ENCODE data around the gene AUNIP.

Gene AUNIP

GRCh38 chr1:25832336-25833037, 26.8 kb downstream of the AUNIP start:
- DNase-seq (ENCODE audit: low read depth in 2 of 3, low spot score in 2 of 3): no peak

GRCh38 chr1:25831569-25832196, 27.6 kb downstream of the AUNIP start:
- no peak for DNase-seq (ENCODE audit: low read depth in 2 of 3, low spot score in 2 of 3)

- DNase-seq (ENCODE audit: low read depth in 2 of 3, low spot score in 2 of 3): no peak
Observed at GRCh38 chr1:25829046-25829445, 30.2 kb downstream of the AUNIP start.

DNA sequence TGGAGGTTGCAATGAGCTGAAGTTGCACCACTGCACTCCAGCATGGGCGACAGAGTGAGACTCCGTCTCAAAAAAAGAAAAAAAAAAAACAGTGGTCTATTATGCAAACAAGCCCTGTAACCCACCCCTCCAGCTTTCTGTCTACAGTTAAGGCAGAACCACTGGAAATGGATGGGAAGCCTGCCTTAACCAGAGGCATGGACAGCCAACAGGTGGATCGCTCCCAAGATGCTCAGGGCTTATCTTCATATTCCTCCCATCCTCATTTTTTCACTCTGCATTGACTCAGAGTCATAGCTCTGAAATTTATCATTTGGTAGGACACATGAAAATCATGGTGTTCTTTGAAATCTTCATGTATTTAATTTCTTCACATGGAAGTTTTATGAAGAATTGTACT, 30.8 kb downstream of the AUNIP start:
- no peak for DNase-seq (ENCODE audit: low read depth in 2 of 3, low spot score in 2 of 3)

- no peak for DNase-seq (ENCODE audit: low read depth in 2 of 3, low spot score in 2 of 3)
Observed at GRCh38 chr1:25826571-25826970, 32.7 kb downstream of the AUNIP start.

DNA sequence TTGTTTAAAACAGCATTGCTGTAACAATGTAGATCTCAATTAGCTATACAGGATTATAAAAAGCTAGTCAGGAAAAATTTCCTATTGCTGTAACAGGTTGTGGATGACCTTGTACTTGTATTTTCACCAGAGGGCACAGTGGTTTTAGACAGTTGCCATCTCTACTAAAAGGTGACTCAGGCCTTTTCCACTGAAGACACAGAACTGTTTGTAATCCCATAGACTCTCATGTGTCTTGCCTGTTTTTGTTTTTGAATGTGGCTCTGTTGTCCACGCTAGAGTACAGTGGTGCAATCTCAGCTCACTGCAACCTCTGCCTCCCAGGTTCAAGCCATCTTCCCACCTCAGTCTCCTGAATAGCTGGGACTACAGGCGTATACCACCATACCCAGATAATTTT, 33.7 kb downstream of the AUNIP start:
- no peak for DNase-seq (ENCODE audit: low read depth in 2 of 3, low spot score in 2 of 3)

- DNase-seq (ENCODE audit: low read depth in 2 of 3, low spot score in 2 of 3): no peak
Observed at GRCh38 chr1:25821630-25822091, 37.6 kb downstream of the AUNIP start.

DNA sequence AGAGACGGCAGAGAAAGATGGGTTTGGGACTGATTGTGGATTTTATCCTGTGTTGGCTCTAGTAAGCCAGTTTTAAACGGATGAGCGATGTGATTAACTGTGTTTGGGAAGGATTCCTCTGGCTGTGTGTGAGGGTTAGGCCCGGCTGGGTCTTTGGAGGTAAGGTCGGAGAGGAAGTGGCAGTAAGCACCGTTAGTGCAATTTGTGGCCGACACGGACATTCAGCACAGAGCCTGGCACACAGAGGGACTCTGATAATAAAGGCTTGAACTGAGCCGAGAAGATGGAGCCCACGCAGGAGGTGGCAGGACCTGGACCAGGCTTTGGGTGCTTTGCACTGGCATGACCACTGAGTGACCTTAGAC, 38.2 kb downstream of the AUNIP start:
- no peak for DNase-seq (ENCODE audit: low read depth in 2 of 3, low spot score in 2 of 3)

DNA sequence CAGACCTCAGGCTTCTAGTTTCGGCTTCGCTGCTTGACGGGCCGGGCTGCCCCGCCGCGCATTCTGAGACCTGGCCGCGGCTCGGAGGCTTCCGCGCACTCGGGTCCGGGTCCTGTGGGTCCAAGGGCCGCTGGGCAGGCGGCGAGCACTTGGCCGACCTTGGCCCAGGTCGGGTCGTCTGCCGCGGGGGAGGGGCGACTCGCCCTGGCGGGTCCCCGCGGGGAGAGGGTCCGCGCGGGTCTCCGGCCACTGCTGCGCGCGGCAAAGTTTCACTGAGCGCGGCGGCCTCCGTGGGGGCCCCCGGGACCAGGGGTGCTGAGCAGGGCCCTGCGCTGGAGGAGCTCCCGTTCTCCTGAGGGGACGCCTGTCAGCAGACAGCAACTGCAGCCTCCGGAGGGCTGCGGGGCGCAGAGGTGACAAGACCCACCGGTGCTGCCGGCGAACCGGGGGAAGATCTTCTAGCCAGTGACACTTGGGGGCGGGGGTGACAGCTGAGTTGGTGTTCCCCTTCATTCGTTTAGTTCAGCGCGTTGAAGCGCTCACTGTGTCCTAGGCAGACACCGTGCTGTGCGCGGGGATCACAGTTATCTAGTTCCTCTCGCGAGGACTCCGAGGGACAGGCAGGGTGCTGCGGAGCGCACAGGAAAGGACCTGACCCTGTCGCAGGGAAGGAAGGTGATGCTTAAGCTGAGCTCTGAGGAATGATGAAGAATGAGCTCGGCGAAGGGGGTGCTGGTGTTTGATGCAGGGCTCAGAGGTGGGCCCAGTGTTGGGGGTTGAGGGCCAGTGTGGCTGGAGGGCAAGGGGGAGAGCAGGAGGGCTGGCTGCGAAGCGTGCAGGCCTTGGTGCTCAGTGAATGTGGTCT, 38.8 kb downstream of the AUNIP start:
- peak in 1 of 3 experiments; percentile 39 for DNase-seq (ENCODE audit: low read depth in 2 of 3, low spot score in 2 of 3)

- DNase-seq (ENCODE audit: low read depth in 2 of 3, low spot score in 2 of 3): peak; percentile 76 to 87 (median 78)
Observed at GRCh38 chr1:25819491-25820246, 39.6 kb downstream of the AUNIP start, which contains the start of gene MTFR1L. MTFR1L (plus strand) TSS chr1:25819954; CDS start chr1:25823105, 3,151 bp downstream.

DNA sequence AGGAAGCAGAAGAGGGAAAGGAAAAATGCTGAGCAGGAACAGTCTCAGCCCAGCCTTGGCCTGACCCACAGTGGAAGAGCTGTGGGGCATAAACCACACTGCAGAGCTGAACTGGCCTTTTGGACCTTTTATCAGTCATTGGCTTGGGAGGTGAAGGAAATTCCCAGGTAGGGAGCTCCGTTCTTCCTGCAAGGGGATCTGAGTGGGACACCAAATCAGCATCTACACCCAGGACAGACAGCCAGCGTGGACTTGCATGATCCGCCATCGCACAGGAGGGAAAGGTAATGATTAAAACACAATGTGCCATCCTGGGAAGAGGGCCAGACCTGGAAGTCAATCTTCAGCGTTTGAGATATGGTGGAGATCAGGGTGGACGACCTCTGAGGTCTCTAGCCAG, 40.7 kb downstream of the AUNIP start:
- DNase-seq (ENCODE audit: low read depth in 2 of 3, low spot score in 2 of 3): no peak

DNA sequence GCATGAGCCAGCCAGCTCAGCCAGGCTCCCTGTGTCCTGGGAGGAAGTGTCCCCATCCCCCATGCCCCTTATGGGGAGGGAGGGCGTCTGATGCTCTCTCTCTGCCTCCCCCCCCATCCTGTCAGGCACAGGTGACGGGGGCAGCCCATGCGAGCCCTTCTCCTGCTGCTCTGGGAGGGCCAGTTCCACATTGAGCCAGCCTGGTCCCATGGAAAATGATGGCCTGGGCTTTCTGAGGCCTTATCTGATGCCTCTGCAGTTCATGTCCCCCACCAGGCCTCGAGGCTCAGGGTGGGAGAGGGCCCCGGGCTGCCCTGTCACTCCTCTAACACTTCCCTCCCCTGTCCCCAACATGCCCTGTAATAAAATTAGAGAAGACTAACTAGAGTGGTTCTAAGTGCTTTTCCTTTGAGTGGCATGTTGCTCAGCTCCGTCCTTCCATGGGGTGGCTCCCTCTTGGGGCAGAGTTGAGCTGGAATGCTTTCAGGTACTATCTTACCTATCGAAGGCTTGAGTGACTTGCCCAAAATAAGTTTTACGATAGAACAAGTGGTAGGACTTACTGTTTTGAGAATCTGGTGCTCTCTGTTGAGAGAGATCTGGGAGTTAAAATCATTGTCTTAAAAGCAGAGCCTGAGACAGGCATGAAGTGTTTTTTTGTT, 41.3 kb downstream of the AUNIP start:
- no peak for DNase-seq (ENCODE audit: low read depth in 2 of 3, low spot score in 2 of 3)

- no peak for DNase-seq (ENCODE audit: low read depth in 2 of 3, low spot score in 2 of 3)
Observed at GRCh38 chr1:25816112-25816718, 43.0 kb downstream of the AUNIP start.

GRCh38 chr1:25815208-25816111, 43.8 kb downstream of the AUNIP start:
- DNase-seq (ENCODE audit: low read depth in 2 of 3, low spot score in 2 of 3): no peak

GRCh38 chr1:25814549-25815087, 44.6 kb downstream of the AUNIP start:
- DNase-seq (ENCODE audit: low read depth in 2 of 3, low spot score in 2 of 3): no peak

- DNase-seq (ENCODE audit: low read depth in 2 of 3, low spot score in 2 of 3): no peak
Observed at GRCh38 chr1:25813734-25814471, 45.4 kb downstream of the AUNIP start.

DNA sequence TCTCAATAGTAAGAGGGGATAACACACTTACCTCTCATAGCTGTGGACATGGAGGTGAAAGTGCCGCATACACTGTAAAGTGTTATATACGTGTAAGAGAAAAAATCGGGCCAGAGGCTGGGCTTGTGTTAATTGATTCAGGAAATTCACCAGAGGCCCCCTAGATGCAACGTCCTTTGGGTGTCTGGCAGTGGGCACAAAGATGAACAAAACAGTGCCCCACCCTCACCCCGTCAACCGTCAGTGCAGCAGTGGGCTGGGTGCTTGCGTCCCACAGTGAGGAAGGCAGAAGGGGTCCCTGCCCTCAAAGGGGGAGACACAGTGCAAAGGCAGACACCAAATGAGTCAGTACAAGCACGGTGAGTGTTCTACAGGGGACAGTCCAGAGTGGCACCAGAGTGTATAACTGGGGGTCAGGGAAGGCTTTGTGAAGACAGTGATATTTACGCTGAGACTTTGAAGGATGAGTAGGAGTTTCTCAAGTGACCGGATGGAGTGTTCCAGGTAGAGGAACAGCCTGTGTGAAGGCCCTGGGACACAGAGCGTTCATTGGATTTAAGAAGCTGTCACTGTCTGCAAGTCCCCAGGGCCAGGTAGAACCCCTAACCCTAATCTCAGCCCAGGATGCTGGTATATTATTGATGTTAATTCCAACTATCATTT, 46.1 kb downstream of the AUNIP start:
- no peak for DNase-seq (ENCODE audit: low read depth in 2 of 3, low spot score in 2 of 3)
